Measurements from ENCODE around the gene DOCK4. TPM values are rescaled to one million over a fixed set of nuclear protein-coding genes. Genes with fewer than 3 reads are reported as not detected.

DOCK4 gene
- total RNA-seq, 1 donor from 2014 or later = 32.2 TPM

DNA sequence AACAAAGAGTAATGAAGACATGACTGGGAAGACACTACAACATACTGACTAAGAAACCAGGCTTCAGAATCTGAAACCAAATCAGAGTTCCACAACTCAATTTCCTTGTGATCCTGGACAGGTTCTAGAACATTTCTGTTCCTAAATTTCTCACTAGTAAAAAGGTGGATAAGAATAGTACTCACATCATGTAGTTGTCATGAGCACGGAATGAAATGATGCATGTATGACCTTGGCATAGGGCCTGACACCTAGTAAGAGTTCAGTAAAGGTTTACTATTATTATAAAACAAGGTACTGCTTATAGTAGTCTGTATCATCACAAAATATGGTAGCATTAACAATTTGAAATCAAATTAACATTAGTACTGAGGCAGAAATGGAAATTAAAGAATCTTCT lies 19.9 kb downstream of the DOCK4 start:
- H3K9me3 ChIP-seq (ENCODE audit: insufficient read depth, low read depth, low read length) = no peaks in the 10 kb centered on the region
- peaks cover 22% of the 10 kb centered on the region for H3K79me2 ChIP-seq (ENCODE audit: insufficient read depth, low read length)
- no peak overlapping the region for H3K27ac ChIP-seq (ENCODE audit: low read depth, low read length)
- no peak overlapping the region for H3K4me2 ChIP-seq (ENCODE audit: low read length)
- TF ChIP-seq EZH2 (IDR thresholded peaks at IDR 0.05; ENCODE audit: insufficient read depth, low read length) = no peak
- TF ChIP-seq, protein P1, sequence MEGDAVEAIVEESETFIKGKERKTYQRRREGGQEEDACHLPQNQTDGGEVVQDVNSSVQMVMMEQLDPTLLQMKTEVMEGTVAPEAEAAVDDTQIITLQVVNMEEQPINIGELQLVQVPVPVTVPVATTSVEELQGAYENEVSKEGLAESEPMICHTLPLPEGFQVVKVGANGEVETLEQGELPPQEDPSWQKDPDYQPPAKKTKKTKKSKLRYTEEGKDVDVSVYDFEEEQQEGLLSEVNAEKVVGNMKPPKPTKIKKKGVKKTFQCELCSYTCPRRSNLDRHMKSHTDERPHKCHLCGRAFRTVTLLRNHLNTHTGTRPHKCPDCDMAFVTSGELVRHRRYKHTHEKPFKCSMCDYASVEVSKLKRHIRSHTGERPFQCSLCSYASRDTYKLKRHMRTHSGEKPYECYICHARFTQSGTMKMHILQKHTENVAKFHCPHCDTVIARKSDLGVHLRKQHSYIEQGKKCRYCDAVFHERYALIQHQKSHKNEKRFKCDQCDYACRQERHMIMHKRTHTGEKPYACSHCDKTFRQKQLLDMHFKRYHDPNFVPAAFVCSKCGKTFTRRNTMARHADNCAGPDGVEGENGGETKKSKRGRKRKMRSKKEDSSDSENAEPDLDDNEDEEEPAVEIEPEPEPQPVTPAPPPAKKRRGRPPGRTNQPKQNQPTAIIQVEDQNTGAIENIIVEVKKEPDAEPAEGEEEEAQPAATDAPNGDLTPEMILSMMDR (IDR thresholded peaks at IDR 0.05; ENCODE audit: insufficient read depth, low read depth, low read length) = no peak
- H3K27ac Mint-ChIP-seq (ENCODE audit: unreplicated experiment) = no peak overlapping the region
- FAIRE-seq (no peak), DNase-seq (ENCODE audit: low read depth) (no peak)
- H3K36me3 Mint-ChIP-seq (ENCODE audit: low read depth, unreplicated experiment) = no peaks in the 10 kb centered on the region
- H3K9ac ChIP-seq (ENCODE audit: low read length) = no peak overlapping the region
- H3K36me3 ChIP-seq (ENCODE audit: insufficient read depth, low read length) = no peaks in the 10 kb centered on the region
- peaks cover 27% of the 10 kb centered on the region for H4K20me1 ChIP-seq (ENCODE audit: insufficient read depth, low read length)
- no peaks in the 10 kb centered on the region for H3K4me1 ChIP-seq (ENCODE audit: insufficient read depth, low read length)
- no peaks in the 10 kb centered on the region for H3K9me3 Mint-ChIP-seq (ENCODE audit: unreplicated experiment)
- H3K27me3 Mint-ChIP-seq (ENCODE audit: low read depth, unreplicated experiment) = no peaks in the 10 kb centered on the region
- no peak overlapping the region for H2AFZ ChIP-seq (ENCODE audit: low read depth, low read length)
- no peaks in the 10 kb centered on the region for H3K27me3 ChIP-seq (ENCODE audit: insufficient read depth, low read length)
- no peak overlapping the region for H3K4me3 Mint-ChIP-seq (ENCODE audit: unreplicated experiment)
- no peak overlapping the region for H3K4me3 ChIP-seq (ENCODE audit: insufficient read depth, low read depth, low read length)
- H3K4me1 Mint-ChIP-seq (ENCODE audit: low read depth, unreplicated experiment) = peaks cover 16% of the 10 kb centered on the region

DNA sequence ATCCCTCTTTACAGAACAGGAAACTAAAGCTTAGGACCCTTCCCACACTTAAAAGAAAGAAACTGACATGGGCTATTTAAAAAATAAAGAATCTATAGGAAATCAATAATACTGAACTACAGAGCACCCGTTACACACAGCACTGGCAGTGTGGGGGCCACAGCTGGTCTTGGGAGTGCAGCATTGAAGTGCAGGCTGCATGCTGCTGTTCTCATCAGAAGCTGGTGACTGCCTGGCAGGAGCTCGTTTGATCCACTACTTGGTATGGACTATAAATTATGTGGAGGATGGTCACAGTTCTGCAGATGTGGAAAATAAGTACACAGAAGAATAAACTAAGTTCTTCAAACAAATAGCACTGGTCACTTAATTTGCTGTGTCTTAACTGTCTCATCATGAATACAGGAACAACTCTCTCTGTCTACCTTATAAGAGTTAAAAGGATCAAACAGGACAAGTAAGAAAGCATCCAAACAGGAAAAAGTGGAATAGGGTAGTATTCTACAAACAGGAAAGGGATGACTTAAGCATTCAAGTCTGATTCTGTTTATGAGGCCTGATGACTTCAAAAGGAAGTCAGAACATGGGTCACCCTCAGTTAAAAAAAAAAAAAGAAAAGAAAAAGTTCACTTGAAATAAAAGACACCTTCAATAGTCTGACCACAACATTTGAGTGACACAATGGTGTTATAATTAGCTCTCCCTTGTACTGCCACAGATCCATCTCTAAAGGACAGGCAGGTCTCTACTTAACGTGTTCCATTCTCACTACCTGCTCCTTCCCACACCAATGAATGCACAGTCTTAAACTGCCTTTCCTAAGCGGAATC lies 21.0 kb downstream of the DOCK4 start:
- Histone ChIP-seq H3K4me2 (ENCODE audit: low read length) (no peak overlapping the region), H3K27ac (ENCODE audit: low read depth, low read length) (no peak overlapping the region), H3K9ac (ENCODE audit: low read length) (no peak overlapping the region), H2AFZ (ENCODE audit: low read depth, low read length) (no peak overlapping the region), H4K20me1 (ENCODE audit: insufficient read depth, low read length) (peaks cover 27% of the 10 kb centered on the region), H3K36me3 (ENCODE audit: insufficient read depth, low read length) (no peaks in the 10 kb centered on the region), H3K4me1 (ENCODE audit: insufficient read depth, low read length) (no peaks in the 10 kb centered on the region), H3K4me3 (ENCODE audit: insufficient read depth, low read depth, low read length) (no peak overlapping the region), H3K27me3 (ENCODE audit: insufficient read depth, low read length) (no peaks in the 10 kb centered on the region), H3K9me3 (ENCODE audit: insufficient read depth, low read depth, low read length) (no peaks in the 10 kb centered on the region), H3K79me2 (ENCODE audit: insufficient read depth, low read length) (peaks cover 11% of the 10 kb centered on the region)
- Mint-ChIP-seq H3K27me3 (ENCODE audit: low read depth, unreplicated experiment) (no peaks in the 10 kb centered on the region), H3K36me3 (ENCODE audit: low read depth, unreplicated experiment) (no peaks in the 10 kb centered on the region), H3K4me1 (ENCODE audit: low read depth, unreplicated experiment) (peaks cover 16% of the 10 kb centered on the region), H3K27ac (ENCODE audit: unreplicated experiment) (no peak overlapping the region), H3K4me3 (ENCODE audit: unreplicated experiment) (no peak overlapping the region), H3K9me3 (ENCODE audit: unreplicated experiment) (no peaks in the 10 kb centered on the region)
- TF ChIP-seq EZH2 (IDR thresholded peaks at IDR 0.05; ENCODE audit: insufficient read depth, low read length) = no peak
- TF ChIP-seq, protein P1 (IDR thresholded peaks at IDR 0.05; ENCODE audit: insufficient read depth, low read depth, low read length) = no peak
- FAIRE-seq (no peak), DNase-seq (ENCODE audit: low read depth) (no peak)

DNA sequence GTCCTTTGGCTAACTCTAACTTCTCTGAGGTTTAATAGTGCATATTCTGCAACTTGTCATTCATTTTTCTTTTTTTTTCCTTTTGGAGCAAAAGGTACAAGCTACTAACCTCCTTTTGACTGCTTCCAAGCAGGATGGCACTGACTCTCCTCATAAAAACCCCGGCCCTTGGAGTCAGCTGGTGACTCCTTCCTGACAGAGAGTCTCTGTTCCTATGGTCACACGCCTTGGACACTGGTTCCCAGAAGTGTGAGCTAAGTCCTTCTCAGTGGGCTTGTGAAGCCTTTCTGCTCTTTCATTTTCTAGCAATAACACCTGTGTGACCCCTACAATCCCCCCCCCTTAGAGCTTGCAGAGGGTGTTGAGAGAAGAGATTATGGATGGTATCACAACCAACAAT lies 21.7 kb downstream of the DOCK4 start:
- Histone ChIP-seq H3K9me3 (ENCODE audit: insufficient read depth, low read depth, low read length) (no peaks in the 10 kb centered on the region), H4K20me1 (ENCODE audit: insufficient read depth, low read length) (peaks cover 27% of the 10 kb centered on the region), H3K9ac (ENCODE audit: low read length) (no peak overlapping the region), H3K4me2 (ENCODE audit: low read length) (no peak overlapping the region), H3K79me2 (ENCODE audit: insufficient read depth, low read length) (peaks cover 9% of the 10 kb centered on the region), H3K36me3 (ENCODE audit: insufficient read depth, low read length) (no peaks in the 10 kb centered on the region), H3K27ac (ENCODE audit: low read depth, low read length) (no peak overlapping the region), H3K4me1 (ENCODE audit: insufficient read depth, low read length) (no peaks in the 10 kb centered on the region), H3K4me3 (ENCODE audit: insufficient read depth, low read depth, low read length) (no peak overlapping the region), H3K27me3 (ENCODE audit: insufficient read depth, low read length) (no peaks in the 10 kb centered on the region), H2AFZ (ENCODE audit: low read depth, low read length) (no peak overlapping the region)
- no peak overlapping the region for H3K27ac Mint-ChIP-seq (ENCODE audit: unreplicated experiment)
- no peaks in the 10 kb centered on the region for H3K9me3 Mint-ChIP-seq (ENCODE audit: unreplicated experiment)
- FAIRE-seq (no peak), DNase-seq (ENCODE audit: low read depth) (no peak)
- TF ChIP-seq EZH2 (IDR thresholded peaks at IDR 0.05; ENCODE audit: insufficient read depth, low read length) = no peak
- TF ChIP-seq, protein P1 (IDR thresholded peaks at IDR 0.05; ENCODE audit: insufficient read depth, low read depth, low read length) = no peak
- H3K27me3 Mint-ChIP-seq (ENCODE audit: low read depth, unreplicated experiment) = no peaks in the 10 kb centered on the region
- H3K4me3 Mint-ChIP-seq (ENCODE audit: unreplicated experiment) = no peak overlapping the region
- no peaks in the 10 kb centered on the region for H3K36me3 Mint-ChIP-seq (ENCODE audit: low read depth, unreplicated experiment)
- peaks cover 18% of the 10 kb centered on the region for H3K4me1 Mint-ChIP-seq (ENCODE audit: low read depth, unreplicated experiment)
